Epithelial cell of esophagus (primary cell): ENCODE data around the gene P2RY4.
"Not testable (repeated sequence)": the region's sequence is repeated elsewhere in the genome, so short reads cannot be mapped to it uniquely, and the experiment has no call there.

Source experiments
- DNase-seq: peaks from one replicate; pipeline ENCODE4 v3.0.0; 2010; ENCODE audit warnings: low read depth
- H3K4me3 ChIP-seq: 2 replicates; pipeline ENCODE4 v1.5.1; 2011; ENCODE audit warnings: mild to moderate bottlenecking, low read length, control low read depth
- CTCF ChIP-seq: IDR thresholded peaks from 2 replicates; pipeline ENCODE4 v1.5.1; 2011; ENCODE audit warnings: low read depth, mild to moderate bottlenecking, low read length, control low read depth, inconsistent platforms; ENCODE audit not compliant: insufficient read depth; ENCODE audit errors: missing control alignments

P2RY4 gene

GRCh38 chrX:70244881-70245280 is 15.1 kb downstream of the P2RY4 start:
- no peak overlapping the region for H3K4me3 ChIP-seq

GRCh38 chrX:70243601-70244000 is 16.4 kb downstream of the P2RY4 start:
- DNase-seq: peak; percentile 35
- H3K4me3 ChIP-seq: not testable (repeated sequence)

More at GRCh38 chrX:70244881-70245280, 15.1 kb downstream of the P2RY4 start:
- no peak for TF ChIP-seq CTCF
- DNase-seq: no peak

- DNase-seq: no peak
- TF ChIP-seq CTCF: no peak
Observed at GRCh38 chrX:70241501-70241900, 18.5 kb downstream of the P2RY4 start.

GRCh38 chrX:70240751-70241150 is 19.3 kb downstream of the P2RY4 start:
- no peak for DNase-seq
- H3K4me3 ChIP-seq: no peak overlapping the region
- no peak for TF ChIP-seq CTCF

More at GRCh38 chrX:70241501-70241900, 18.5 kb downstream of the P2RY4 start:
- no peak overlapping the region for H3K4me3 ChIP-seq

- no peak for TF ChIP-seq CTCF
- no peak within 1 kb of the TSS for H3K4me3 ChIP-seq
- no peak for DNase-seq
Observed at GRCh38 chrX:70234355-70234754, 25.6 kb downstream of the P2RY4 start, which contains the start of gene AWAT1. AWAT1 (plus strand) TSS chrX:70234655; CDS start chrX:70234696, 41 bp downstream.

GRCh38 chrX:70231666-70232065 is 28.3 kb downstream of the P2RY4 start:
- no peak for TF ChIP-seq CTCF
- no peak for DNase-seq
- H3K4me3 ChIP-seq: no peak overlapping the region

- no peak for TF ChIP-seq CTCF
- no peak for DNase-seq
- H3K4me3 ChIP-seq: no peak overlapping the region
Observed at GRCh38 chrX:70226687-70227086, 33.3 kb downstream of the P2RY4 start.
